ENCODE measurements around the gene IL11.

IL11 gene

DNA sequence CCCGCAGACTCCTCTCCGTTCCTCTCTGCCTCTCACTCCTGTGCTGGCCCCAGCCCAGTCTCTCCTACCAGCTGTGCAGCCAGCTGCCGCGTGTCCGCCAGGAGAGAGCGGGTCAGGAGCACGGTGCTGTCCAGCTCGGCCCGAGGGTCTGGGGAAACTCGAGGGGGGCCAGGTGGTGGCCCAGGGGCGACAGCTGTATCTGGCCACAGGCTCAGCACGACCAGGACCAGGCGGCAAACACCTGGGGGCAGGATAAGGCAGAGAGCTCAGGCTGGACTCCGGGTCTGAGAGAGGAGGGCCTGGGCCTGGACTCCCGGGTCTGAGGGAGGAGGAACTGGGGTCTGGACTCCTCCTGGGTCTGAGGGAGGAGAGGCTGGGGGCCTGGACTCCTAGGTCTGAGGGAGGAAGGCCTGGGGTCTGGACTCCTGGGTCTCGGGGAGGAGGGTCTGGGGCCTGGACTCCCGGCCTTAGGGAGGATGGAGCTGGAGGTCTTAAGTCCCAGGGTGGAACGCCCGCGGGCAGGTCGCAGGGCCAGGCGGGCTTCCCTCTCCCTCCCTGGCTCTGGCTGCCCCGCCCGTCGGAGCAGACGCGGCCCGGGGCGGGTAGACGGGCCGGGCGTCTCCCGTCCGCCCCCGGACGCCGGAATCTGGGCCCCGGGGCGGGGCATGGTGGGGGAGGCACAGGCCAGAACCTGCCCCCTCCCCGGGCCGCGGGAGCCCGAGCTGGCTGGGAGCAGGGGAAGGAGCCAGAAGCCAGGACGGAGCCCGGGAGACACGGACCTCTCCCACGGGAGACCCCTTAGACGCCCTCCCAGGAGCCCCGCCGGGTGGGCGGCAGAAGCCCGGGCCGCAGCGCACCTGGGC lies 1.3 kb downstream of the IL11 start:
- TF ChIP-seq GATA3 (IDR thresholded peaks at IDR 0.05; ENCODE audit: low read depth, low read length) = no peak
- no peak for TF ChIP-seq GATA2 (IDR thresholded peaks at IDR 0.05; ENCODE audit: low read depth, low read length)

- TF ChIP-seq GATA3 (IDR thresholded peaks at IDR 0.05; ENCODE audit: low read depth, low read length) = no peak
- no peak for TF ChIP-seq GATA2 (IDR thresholded peaks at IDR 0.05; ENCODE audit: low read depth, low read length)
These were observed 2.2 kb downstream of the IL11 start for GRCh38 chr19:55368106-55368505.

- TF ChIP-seq GATA3 (IDR thresholded peaks at IDR 0.05; ENCODE audit: low read depth, low read length) (no peak), GATA2 (IDR thresholded peaks at IDR 0.05; ENCODE audit: low read depth, low read length) (no peak)
These were observed 3.5 kb downstream of the IL11 start for GRCh38 chr19:55366790-55367189.

DNA sequence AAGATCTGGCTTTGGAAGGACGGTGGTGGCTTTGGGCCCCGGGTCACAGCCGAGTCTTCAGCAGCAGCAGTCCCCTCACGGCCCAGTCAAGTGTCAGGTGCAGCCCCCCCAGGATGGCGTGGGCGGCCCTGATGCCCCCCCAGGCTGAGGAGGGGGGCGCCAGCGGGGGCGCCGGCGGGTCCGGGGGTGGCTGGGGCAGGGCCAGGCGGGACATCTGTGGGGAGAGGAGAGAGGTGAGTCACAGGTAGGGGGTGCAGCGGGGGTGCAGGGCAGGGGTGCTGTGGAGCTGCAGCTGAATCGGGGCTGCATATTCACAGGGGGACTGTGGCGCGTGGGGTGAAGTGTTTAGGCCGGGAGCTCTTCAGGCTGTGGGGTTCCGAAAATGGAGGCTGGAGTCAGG lies 4.3 kb downstream of the IL11 start:
- TF ChIP-seq GATA2 (IDR thresholded peaks at IDR 0.05; ENCODE audit: low read depth, low read length) = no peak
- no peak for TF ChIP-seq GATA3 (IDR thresholded peaks at IDR 0.05; ENCODE audit: low read depth, low read length)

DNA sequence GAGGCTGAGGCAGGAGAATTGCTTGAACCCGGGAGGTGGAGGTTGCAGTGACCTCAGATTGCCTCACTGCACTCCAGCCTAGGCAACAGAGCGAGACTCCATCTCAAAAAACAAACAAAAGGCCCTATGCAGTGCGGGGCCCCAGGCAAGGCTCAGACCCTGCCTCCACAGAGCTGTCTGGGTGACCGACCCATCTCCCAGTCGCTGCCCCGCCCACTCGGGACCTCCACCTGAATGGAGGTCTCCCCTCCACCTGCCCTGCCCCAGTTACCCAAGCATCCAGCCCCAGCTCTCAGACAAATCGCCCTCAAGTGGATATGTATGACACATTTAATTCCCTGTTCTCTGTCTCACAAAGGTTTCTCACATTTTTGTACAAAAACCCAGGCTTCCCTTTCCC lies 5.0 kb downstream of the IL11 start:
- TF ChIP-seq GATA2 (IDR thresholded peaks at IDR 0.05; ENCODE audit: low read depth, low read length) = no peak
- no peak for TF ChIP-seq GATA3 (IDR thresholded peaks at IDR 0.05; ENCODE audit: low read depth, low read length)

GRCh38 chr19:55362990-55363716 lies 7.1 kb downstream of the IL11 start, which contains the start of gene GARIN5B:
Gene GARIN5B (minus strand): TSS chr19:55363260. CDS start chr19:55363066, 194 bp downstream.
- no peak for TF ChIP-seq GATA3 (IDR thresholded peaks at IDR 0.05; ENCODE audit: low read depth, low read length)
- no peak for TF ChIP-seq GATA2 (IDR thresholded peaks at IDR 0.05; ENCODE audit: low read depth, low read length)

- TF ChIP-seq GATA2 (IDR thresholded peaks at IDR 0.05; ENCODE audit: low read depth, low read length) (no peak), GATA3 (IDR thresholded peaks at IDR 0.05; ENCODE audit: low read depth, low read length) (no peak)
These were observed 7.9 kb downstream of the IL11 start for GRCh38 chr19:55362174-55362989.

DNA sequence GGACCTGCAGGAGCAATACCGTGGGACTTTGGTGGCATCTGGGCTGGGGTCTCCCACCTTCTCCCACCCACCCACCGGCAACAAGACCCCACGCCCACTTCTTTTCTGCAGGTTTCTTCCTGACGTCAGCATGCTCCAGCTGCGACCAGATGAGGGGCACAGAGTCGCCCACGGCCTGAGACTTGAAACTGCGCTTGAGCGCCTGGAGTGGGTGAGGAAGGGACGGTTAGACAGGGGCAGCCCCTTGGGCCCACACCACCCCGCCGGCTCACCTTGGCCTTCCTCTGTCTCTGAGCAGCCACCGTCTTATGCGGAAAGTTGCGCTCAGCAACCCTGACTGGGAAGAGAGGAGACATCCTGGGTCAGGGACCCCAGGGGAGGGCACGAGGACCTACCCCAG lies 9.4 kb downstream of the IL11 start:
- no peak for TF ChIP-seq GATA2 (IDR thresholded peaks at IDR 0.05; ENCODE audit: low read depth, low read length)
- no peak for TF ChIP-seq GATA3 (IDR thresholded peaks at IDR 0.05; ENCODE audit: low read depth, low read length)

DNA sequence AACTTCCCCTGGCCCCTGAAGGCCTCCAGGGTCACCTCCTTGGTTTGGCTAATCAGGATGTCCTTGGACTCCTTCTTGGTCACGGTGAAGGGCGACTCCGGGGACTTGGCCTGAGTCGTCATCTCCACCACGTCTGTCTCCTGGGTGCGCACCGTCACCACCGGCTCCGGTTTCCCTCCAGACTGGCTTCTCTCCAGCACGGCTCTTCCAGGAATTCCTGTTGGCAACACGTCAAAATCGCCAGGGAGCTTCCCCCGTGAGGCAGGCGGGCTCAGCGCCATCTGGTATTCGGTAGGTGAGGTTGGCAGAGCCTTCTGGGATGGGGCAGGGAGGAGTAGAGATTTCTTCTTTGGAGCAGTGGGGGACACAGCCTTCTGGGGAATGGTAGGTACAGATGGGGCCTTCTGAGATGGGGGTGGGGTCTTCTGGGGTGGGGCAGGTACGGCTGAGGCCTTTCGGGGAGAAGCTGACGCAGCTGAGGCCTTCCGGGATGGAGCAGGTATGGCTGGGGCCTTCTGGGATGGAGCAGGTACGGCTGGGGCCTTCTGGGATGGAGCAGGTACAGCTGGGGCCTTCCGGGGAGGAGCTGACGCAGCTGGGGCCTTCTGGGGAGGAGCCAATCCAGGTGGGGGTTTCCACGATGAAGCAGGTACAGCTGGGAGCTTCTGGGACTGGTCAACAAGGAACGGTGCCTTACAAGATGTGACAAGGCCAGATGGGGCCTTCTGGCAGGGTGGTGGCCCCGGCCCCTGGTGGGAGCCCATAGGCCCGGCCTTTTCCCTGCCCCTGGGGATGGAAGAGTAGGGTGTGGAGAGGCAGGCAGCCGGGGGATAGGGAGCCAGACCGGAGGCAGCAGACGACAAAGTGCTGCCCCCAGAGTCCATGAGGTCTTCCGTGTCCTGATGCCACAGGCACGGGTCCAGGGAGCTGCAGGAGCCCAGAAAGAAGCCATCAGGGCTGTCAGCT lies 11.0 kb downstream of the IL11 start:
- TF ChIP-seq GATA3 (IDR thresholded peaks at IDR 0.05; ENCODE audit: low read depth, low read length) (no peak), GATA2 (IDR thresholded peaks at IDR 0.05; ENCODE audit: low read depth, low read length) (no peak)

DNA sequence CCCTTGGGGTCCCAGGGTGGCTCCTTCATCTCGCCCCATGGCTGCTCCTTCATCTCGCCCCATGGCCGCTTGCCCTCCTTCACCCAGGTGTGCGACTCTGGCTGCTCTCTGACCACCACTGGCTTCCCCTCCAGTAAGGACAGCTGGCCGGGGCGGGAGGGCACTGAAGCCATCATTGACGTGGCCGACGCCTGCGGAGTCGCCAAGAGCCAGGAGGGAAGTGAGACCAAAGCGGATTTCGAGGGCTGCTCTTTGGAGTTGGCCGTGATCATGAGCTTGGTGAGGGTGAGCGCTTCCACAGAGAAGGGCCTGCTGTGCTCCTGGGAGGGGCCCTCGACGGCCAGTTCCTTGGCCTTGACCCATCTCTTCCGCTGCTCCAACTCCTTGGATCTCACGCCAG lies 11.8 kb downstream of the IL11 start:
- no peak for TF ChIP-seq GATA3 (IDR thresholded peaks at IDR 0.05; ENCODE audit: low read depth, low read length)
- no peak for TF ChIP-seq GATA2 (IDR thresholded peaks at IDR 0.05; ENCODE audit: low read depth, low read length)

- no peak for TF ChIP-seq GATA3 (IDR thresholded peaks at IDR 0.05; ENCODE audit: low read depth, low read length)
- no peak for TF ChIP-seq GATA2 (IDR thresholded peaks at IDR 0.05; ENCODE audit: low read depth, low read length)
These were observed 14.9 kb downstream of the IL11 start for GRCh38 chr19:55355213-55355821.

GRCh38 chr19:55354698-55355212 lies 15.5 kb downstream of the IL11 start, which contains the start of gene COX6B2:
Gene COX6B2 (minus strand): TSS chr19:55354719. CDS start chr19:55354521, 198 bp downstream.
- TF ChIP-seq GATA2 (IDR thresholded peaks at IDR 0.05; ENCODE audit: low read depth, low read length) (no peak), GATA3 (IDR thresholded peaks at IDR 0.05; ENCODE audit: low read depth, low read length) (no peak)

All from SH-SY5Y (cell line).